HG03064 (cell line): ENCODE results near the gene FILIP1L.

Experiments
- ATAC-seq: cut with Tn5 transposase; IDR thresholded peaks from one replicate; pipeline ENCODE4 v1.9.1; 2021; ENCODE audit warnings: low read depth; ENCODE audit not compliant: unreplicated experiment

The FILIP1L gene

DNA sequence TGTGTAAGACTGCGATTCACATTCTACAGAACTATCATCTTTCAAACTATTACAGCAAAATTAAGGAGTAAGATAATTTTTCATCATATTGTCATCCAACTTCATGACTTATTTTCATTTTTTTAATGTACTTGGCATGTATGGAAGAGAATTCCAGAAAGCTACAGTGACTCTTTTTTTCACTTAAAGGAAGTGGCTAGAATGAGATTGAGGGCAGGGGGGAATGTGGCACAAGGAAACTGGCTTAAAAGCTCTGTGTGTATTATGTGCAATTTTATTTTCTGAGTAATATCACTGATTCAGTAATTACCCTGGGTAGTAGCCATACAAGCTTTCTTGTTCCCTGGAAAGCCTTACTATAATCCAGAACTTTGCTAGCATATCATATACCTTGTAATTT, 94.6 kb downstream of the FILIP1L start:
- no peak for ATAC-seq

DNA sequence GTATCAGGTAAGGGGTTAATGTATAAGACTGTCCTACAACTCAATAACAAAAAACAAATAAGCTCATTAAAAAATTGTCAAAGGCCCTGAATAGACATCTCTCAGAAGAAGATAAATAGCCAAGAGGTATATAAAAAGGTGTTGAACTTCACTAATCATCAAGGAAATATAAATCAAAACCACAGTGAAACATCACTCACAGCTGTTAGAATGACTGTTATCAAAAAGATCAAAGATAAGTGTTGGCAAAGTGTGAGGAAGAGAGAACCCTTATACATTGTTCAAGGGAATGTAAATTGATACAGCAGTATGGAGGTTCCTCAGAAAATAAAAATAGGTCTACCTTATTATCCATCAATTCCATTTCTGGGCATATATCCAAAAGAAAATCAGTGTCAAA, 95.5 kb downstream of the FILIP1L start:
- no peak for ATAC-seq

GRCh38 chr3:100010087-100010417, 104.2 kb downstream of the FILIP1L start:
- ATAC-seq, result no peak

- no peak for ATAC-seq
Observed at GRCh38 chr3:100009276-100010086, 104.8 kb downstream of the FILIP1L start.

GRCh38 chr3:100008081-100008698, 106.1 kb downstream of the FILIP1L start:
- ATAC-seq, result no peak

DNA sequence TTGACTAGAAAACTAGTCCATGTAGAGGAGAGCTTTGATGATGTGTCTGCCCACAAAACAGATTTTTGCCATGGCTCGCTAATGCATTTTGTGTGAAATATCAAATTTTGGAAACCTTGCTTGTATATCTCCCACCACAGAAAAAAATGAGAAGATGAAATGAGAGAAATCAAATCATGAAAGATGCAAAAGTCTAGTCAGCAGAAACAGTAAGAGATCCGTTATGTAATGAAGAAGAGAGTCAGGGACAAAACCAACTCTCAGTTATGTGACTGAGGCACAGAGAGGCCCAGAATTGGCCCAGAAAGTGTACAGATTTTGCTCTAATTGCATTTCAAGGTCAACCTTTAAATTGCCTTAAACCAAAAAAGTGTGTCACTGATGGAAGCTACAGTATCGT, 107.0 kb downstream of the FILIP1L start:
- ATAC-seq, result no peak

- no peak for ATAC-seq
Observed at GRCh38 chr3:100006570-100007271, 107.6 kb downstream of the FILIP1L start.

DNA sequence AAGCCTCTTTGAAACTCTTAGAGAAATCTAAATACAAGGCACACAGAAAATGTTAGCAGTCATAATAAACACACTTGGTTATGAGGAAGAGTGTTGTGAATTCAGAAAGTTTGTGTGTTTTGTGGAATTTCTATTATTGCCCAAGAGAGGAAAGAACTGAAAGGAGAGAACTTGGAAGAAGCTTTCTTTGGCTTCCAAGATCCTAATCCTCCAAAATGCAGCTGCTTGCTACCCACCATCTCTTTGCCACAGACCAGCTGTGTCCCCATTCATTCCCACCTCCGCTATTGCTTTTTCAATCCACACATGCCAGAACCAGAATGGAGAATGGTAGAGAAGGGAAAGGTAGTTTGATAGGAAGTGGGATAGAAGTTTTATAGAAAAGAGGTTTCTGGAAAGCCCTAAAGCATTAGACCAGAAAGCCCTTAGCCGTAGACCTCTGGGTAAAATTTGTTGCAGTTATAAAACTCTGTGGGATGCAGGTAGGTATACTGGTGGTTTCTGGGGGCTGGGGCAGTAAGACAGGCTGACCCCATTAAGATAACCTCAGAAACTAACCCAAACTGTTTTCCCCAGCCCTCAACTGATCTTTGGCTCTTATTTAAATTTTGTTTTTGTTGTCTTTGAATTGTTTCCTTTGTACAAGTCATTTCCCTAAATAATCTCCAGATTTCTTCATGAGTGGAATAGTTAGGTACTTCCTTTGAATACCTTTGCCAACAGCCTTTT, 108.5 kb downstream of the FILIP1L start:
- ATAC-seq, result no peak

GRCh38 chr3:100004931-100005330, 109.4 kb downstream of the FILIP1L start:
- no peak for ATAC-seq

DNA sequence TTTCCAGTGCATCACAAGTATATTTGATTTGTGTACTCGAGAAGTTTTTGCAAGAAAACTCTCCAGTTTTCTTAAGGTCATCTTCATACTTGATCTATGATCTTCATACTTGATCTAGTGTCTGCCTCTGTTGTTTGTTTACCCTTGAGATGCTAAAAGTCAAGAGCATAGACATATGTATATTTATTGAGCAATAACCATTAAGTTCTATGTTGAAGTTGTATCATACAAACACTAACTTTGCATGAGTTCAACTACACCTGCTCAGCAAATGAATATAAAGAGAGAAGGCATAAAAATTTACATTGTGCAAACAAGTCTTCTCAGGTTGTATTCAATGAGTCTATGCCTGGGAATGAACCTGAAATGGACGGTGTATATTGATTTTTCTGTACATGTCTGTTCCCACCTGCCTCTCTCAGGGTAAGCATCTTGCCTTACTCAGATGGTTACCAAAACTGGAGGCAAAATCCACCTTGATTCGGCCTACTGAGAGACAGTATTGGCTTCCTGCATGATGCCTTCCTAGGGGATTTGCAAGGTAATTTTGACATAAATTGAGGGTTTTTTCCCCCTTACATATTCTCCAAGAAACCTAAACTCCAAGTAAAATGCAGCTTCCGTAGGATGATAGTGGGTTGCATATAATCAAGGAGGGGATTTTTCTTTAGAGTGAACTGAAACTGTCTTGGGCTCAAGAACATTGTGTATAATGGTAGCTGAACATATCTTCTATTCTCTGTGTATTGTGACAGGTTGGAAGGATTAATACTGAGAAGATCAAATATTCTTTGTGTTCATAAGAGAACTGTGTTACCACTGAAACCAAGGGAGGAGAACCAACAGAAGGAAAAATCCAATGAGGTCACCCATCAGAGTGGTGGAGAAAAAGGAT, 110.4 kb downstream of the FILIP1L start:
- ATAC-seq, result no peak

GRCh38 chr3:100002599-100003350, 111.5 kb downstream of the FILIP1L start:
- no peak for ATAC-seq

DNA sequence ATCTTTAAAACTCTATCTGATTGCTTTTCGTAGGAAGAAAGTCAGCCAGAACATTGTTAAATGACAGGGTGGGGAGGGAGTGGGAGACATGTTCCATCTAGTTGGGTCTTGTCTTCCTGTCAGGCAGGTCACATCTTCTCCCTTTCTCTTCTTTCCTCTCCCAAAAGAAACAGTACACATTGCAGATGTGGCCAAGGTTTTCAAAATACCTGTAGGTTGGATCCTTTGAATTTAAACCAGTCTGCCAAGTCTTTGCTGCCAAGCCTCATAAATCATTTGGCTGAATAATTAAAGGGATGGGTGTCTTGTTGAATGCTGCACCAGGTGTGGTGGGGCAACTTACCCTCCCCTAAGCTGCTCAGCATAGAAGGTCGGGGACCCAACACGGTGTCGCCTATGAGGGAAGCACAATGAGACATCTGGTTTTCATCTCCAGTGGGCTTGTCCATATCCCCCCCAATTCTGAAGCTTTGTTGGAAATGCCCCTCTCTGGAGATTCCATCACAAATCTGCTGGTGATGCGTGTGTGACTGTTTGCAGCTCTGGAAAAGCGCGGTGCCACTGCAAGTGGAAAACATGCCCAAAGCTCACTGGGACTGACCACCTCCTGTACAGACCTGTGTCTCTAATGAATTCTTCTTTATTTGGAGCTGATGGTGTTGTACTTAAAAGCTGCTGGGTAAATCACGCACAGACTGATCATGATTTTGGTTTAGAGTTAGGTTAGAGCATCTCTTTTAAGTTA, 112.6 kb downstream of the FILIP1L start:
- no peak for ATAC-seq

DNA sequence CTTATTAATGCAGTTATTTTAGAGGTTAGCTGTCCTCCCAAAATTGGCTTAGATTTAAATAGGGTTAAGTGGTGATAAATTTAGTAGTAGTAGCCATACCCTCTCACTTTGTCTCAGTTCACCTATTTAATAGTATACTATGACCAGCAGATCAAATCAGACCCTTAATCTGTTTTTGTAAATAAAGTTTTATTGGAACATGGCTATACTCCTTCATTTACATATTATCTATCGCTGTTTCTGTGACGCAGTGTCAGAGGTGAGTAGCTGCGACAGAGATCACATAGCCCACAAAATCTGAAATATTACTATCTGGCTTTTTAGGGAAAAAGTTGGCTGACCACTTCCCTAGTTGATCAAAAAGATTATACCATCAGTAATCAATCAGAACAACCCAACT, 113.2 kb downstream of the FILIP1L start:
- no peak for ATAC-seq

GRCh38 chr3:99999536-99999935, 114.8 kb downstream of the FILIP1L start:
- no peak for ATAC-seq

- ATAC-seq, result no peak
Observed at GRCh38 chr3:99997293-99997692, 117.0 kb downstream of the FILIP1L start.

DNA sequence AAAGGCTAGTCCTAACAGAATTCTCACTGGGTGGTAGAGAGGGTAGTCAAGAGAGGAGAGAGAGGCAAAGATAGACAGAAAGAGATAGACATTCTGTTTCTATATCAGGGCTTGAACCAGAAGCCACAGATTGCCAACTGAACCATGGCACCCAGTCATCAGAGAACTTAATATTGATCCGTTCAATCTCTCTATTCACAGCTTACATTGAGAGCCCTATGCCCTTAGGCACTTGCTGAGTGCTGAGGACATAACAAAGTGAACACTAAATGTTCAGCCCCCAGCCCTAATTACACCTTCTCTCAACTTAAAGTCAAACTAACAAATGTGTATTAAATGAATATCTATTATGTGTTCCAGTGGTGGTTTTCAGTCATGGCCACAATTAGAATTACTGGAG, 124.1 kb downstream of the FILIP1L start:
- no peak for ATAC-seq

- ATAC-seq, result no peak
Observed at GRCh38 chr3:99984668-99985067, 129.6 kb downstream of the FILIP1L start.

GRCh38 chr3:99984139-99984538, 130.2 kb downstream of the FILIP1L start:
- ATAC-seq, result no peak

GRCh38 chr3:99982650-99983049, 131.7 kb downstream of the FILIP1L start:
- ATAC-seq, result no peak
